Amniotic epithelial cell (primary cell): ENCODE results near the gene NT5E.

ENCODE experiments used
- DNase-seq: peaks from one replicate; pipeline ENCODE4 v3.0.0-alpha.2; 2010; ENCODE audit warnings: low read depth

Gene NT5E

GRCh38 chr6:85421972-85422371, 27.9 kb upstream of the NT5E start:
- peak; percentile 61 for DNase-seq

- DNase-seq, result no peak
These were observed 26.9 kb upstream of the NT5E start for GRCh38 chr6:85422996-85423395.

- DNase-seq, result no peak
These were observed 24.9 kb upstream of the NT5E start for GRCh38 chr6:85424981-85425380.

GRCh38 chr6:85425997-85426396, 23.9 kb upstream of the NT5E start:
- no peak for DNase-seq

- DNase-seq, result no peak
These were observed 21.4 kb upstream of the NT5E start for GRCh38 chr6:85428486-85428885.

- no peak for DNase-seq
These were observed 20.5 kb upstream of the NT5E start for GRCh38 chr6:85429346-85429745.

- DNase-seq, result peak; percentile 57
These were observed 18.6 kb upstream of the NT5E start for GRCh38 chr6:85431271-85431670.

GRCh38 chr6:85432554-85432953, 17.3 kb upstream of the NT5E start:
- DNase-seq, result no peak

- no peak for DNase-seq
These were observed 14.0 kb upstream of the NT5E start for GRCh38 chr6:85435851-85436250.

GRCh38 chr6:85436411-85436810, 13.5 kb upstream of the NT5E start:
- DNase-seq, result no peak

- no peak for DNase-seq
These were observed 12.9 kb upstream of the NT5E start for GRCh38 chr6:85436939-85437495.

- no peak for DNase-seq
These were observed 6.3 kb upstream of the NT5E start for GRCh38 chr6:85443349-85444117.

- peak; percentile 69 for DNase-seq
These were observed 480 bp upstream of the NT5E start for GRCh38 chr6:85449388-85449817.

GRCh38 chr6:85451565-85452306, 1.9 kb downstream of the NT5E start:
- no peak for DNase-seq

GRCh38 chr6:85452441-85452881, 2.6 kb downstream of the NT5E start:
- peak; percentile 56 for DNase-seq

GRCh38 chr6:85453052-85453451, 3.2 kb downstream of the NT5E start:
- DNase-seq, result no peak

- DNase-seq, result no peak
These were observed 3.6 kb downstream of the NT5E start for GRCh38 chr6:85453490-85453889.

GRCh38 chr6:85455471-85456026, 5.7 kb downstream of the NT5E start:
- no peak for DNase-seq

- no peak for DNase-seq
These were observed 6.9 kb downstream of the NT5E start for GRCh38 chr6:85456782-85457181.

GRCh38 chr6:85458184-85458583, 8.3 kb downstream of the NT5E start:
- DNase-seq, result no peak

GRCh38 chr6:85458782-85459181, 8.9 kb downstream of the NT5E start:
- no peak for DNase-seq

GRCh38 chr6:85459224-85459901, 9.5 kb downstream of the NT5E start:
- DNase-seq, result peak; percentile 61
